Activated CD4-positive, CD25-positive, alpha-beta regulatory T cell treated with anti-CD3 and anti-CD28 coated beads, Interleukin-2, amount 50 U/mL, for 16 hours (primary cell): Measurements from ENCODE around the gene LNPEP.
"Not testable (repeated sequence)": the region's sequence is repeated elsewhere in the genome, so short reads cannot be mapped to it uniquely, and the experiment has no call there.

Experiments
- DNase-seq: peaks from one replicate; pipeline ENCODE4 v3.0.0-alpha.2; 2020; ENCODE audit warnings: low read depth, low spot score

LNPEP gene

DNA sequence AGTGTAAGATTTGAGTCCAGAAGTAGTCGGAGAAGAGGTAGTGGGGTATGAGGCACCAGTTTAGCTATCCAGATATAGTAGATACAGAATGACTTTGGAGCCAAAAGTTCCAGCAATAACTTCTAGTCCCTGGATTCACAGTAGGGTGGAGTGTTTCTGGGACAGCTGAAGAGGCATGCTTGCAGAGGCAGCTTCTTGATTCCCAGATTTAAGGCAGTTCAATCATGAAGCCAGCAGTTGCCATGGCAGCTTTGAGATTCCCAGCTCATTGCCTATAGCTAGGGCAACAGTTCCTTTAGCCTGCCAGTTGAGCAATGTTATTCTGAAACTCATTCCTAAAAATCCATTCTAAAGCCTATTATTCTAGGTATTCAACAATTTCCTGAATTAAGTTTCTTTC lies 127.4 kb downstream of the LNPEP start:
- DNase-seq = no peak

DNA sequence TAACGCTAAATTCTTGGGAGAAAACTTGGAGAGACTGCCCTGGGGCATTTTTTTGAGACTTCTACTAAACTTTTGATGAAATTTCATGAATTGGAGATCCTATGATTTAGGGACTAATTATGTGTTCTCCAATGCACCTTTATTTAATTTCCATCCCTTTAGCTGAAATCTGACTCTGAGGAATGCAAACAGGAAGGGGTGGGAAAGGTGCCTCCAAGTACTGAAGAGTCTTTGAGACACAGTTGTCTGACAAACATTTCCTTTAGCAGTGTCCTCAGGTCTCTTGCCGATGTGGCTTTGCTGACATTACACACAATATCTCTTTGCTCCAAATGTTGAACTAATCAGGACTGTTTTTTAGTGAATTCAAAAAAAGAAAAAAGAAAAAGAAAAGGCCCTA lies 129.6 kb downstream of the LNPEP start:
- DNase-seq = no peak

DNA sequence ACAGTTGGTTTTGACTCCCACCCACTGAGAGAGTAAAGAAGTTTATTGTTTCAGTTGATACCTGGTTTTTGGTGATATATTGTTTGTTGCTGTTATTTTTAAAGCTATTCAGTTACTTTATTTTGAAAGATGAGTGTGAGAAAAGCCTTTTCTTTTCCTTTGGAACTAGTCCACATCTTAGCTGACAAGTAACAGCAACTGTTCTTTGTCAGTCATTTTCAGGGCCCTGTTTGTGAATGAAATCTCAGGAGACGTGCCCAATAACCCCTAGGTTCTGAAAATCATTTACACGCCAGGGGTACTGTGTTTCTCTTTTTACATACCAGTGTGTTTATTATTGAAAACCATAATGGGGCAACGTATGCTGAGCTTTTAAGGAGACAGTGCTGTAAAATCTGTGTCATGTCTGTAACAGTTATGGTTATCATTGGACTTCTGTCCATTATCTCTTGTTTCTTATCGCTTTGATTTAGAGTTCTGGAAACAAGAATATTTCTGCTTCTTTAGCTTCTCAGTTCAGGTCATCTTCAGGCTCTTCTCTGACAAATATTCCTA lies 131.5 kb downstream of the LNPEP start:
- DNase-seq = no peak

DNA sequence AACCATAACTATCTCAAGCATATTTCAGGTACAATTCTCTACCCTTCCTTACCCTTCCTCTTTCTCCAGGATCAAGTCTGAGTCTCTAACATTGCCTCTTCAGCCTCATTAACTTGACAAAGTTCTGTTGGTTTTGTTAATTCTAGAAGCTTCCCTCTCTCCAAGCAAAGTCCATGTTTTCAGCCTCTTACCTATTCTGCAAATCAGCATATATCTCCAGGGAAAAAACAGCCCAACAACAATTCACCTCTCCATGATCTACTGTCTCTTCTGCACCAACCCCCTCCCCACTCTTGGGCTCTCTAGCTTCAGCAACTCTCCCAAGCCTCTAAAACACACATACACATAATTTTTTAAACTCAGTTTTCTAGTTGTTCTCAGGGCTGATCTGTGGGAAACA lies 134.4 kb downstream of the LNPEP start:
- no peak for DNase-seq

DNA sequence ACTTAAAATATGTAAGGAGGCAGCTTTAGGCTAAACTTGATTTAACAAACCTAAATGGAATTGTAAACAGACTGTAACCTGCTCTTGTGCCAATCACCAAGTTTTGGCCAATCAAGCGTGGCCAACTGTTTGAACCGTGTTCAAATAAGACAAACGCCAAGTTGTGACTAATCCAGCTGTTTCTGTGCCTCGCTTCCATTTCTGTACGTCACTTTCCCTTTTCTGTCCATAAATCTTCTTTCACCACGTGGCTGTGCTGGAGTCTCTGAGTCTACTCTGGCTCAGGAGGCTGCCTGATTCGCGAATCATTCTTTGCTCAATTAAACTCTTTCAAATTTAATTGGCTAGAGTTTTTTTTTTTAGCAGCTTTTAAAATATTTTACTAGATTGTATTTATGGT lies 135.2 kb downstream of the LNPEP start:
- DNase-seq = no peak

DNA sequence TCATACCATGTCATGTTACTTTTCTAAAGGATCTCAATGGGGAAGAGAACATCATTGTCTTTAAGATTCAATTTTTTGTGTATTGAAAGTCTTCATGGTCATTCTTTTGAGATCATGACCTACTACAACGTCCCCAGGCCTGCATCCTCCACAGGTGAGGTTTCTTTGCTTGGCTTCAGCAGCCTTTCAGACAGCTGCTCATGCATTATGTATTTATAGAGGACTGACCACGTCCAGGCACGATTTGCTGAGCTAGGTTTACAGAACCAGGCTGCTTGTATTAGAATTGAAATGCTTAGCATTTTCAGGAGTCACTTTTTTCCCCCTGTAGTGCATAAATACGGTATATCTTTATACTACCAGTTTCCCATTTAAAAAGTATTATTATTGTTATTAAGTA lies 136.1 kb downstream of the LNPEP start:
- no peak for DNase-seq

DNA sequence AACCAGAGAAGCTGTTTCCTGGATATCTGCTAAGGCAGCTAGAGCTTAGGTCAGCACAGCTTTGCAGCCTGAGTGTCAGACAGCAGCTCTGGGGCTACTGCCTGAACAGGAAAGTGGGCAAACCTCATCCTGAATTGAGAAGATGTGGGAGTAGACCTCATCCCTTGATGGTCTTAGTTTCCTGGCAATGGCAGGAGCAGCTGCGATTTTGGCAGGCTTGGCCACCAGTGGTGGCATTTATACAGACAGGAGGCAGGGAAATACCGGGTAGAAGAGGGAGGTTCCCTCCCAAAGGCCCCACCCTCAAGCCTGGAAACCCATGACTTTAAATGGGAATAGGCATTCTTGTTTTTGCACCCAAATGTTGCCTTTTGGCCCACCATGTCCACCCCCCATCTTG lies 136.8 kb downstream of the LNPEP start:
- DNase-seq = no peak

DNA sequence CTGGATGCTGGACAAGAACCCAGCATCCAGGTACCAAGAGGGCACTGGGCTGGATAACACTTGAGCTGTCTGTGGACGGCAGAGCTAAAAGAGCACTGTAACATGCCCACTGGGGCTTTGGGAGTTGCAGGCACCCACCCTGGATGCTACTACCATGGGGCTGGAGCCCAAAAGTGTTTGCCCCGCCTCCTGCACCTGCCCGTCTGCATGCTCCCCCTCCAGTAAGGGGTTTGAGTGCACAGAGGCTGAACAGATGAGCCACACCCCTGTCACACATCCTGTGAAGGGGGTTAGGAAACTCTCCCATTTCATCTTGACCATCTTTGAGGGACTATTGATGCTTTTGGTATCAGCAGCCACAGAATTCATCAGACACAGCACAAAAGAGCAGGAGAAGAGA lies 137.5 kb downstream of the LNPEP start:
- DNase-seq = no peak

DNA sequence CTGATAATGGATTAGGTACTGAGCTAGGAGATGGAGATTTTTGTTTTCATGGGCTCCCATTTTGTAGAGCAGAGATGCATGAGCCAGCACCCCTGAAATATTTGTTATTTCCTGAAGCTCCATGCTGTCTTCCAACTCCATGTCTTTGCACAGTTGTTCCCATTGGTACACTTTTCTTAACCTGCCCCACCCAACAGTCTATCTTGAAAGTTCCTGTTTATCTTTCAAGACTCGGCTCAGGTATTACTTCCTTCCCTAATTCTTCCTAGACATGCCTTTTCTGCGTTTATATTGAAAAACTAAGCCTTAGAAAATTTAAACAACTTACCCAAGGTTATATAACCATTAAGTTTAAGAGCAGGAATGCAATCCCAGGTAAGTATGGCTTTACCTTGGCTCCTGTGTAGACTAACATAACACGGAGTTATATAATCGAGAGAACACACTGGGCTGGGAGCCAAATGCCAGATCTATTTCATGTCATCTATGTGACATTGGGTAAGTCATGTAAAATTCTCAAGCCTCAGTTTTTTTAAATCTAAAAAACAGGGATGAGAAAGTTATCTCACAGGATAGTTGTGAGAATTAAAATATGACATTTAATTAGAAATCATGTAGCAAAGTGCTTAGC lies 139.1 kb downstream of the LNPEP start:
- DNase-seq = no peak

DNA sequence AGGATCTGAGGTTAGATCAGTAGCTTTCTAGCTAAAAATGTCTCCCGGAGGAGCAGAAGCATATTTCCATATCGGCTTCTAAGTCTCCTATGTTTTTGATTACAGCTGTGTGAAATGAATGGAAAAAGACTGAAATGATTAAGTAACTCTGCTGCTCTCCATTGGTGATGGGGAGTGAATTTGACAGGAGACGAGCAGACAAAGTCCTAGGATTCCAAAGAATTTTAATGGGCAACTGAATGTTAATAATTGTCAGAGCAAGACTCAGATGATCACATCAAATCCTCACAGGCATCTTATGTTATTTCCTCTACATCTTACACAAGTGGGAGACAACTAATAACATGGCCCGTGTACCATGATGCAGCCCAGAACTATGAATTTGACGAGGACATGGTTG lies 139.8 kb downstream of the LNPEP start:
- DNase-seq = no peak

DNA sequence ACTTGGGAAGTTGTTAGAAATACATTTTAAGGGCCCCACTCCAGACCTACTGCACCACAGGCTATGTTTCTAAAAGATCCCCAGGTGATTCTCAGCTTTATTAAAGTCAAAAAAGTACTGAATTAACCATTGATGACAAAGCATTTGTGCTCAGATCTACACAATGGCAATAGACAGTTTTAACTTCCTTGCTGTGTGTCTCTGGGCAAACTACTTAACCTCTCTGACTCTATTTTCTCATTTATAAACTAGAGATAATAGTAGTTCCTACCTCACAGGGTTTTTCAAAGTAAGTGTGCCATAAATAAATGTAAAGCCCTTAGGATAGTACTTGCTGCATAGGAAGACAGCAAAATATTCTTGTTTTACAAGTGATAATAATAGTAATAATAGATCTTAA lies 140.2 kb downstream of the LNPEP start:
- DNase-seq = no peak

DNA sequence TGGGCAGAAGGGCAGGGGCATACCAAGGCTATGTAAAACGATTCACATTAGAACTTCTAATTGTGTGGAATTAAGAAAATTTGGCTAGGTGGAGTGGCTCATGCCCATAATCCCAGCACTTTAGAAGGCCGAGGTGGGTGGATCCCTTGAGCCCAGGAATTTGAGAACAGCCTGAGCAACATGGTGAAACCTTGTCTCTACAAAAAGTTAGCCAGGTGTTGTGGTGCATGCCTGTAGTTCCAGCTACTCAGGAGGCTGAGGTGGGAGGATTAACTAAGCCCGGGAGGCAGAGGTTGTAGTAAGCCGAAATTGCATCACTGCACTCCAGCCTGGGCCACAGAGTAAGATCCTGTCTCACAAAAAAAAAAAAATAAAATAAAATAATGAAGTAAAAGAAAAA lies 141.4 kb downstream of the LNPEP start:
- DNase-seq = no peak

DNA sequence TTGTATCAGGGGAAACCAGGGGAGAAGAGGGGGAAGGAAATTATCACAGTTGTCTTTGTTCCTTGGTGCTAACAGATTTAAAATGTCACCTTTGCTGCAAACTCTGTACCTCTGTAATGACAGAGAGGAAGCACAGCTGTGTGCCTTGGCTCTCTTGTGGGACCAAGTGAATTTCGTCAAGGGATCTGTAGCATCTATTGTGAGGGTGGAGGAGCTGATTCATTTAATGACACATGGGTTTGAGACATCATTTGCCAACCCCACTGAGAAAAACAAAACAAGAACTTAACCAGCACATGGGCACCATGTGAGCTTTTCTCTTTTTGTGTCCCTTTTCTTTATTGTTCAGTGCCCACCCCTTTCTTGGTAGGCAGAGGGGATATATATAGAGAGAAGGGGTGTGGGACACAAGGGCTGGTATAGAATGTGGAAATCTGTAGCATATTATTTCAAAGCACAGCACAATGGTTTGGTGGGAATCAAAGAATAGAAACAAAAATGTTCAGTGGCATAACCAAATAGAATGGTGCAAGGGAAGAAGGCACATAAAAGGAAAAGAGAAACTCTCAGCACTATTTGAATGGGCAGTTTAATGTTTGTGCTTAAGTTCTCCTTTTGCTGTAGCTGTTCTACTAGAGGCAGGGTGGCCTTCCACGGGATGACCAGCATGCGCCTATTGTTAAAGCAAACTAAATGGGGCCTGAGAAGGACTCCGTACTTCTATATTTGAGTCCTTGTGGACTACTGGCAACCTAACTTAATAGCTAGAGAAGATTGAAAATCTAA lies 143.3 kb downstream of the LNPEP start:
- no peak for DNase-seq

DNA sequence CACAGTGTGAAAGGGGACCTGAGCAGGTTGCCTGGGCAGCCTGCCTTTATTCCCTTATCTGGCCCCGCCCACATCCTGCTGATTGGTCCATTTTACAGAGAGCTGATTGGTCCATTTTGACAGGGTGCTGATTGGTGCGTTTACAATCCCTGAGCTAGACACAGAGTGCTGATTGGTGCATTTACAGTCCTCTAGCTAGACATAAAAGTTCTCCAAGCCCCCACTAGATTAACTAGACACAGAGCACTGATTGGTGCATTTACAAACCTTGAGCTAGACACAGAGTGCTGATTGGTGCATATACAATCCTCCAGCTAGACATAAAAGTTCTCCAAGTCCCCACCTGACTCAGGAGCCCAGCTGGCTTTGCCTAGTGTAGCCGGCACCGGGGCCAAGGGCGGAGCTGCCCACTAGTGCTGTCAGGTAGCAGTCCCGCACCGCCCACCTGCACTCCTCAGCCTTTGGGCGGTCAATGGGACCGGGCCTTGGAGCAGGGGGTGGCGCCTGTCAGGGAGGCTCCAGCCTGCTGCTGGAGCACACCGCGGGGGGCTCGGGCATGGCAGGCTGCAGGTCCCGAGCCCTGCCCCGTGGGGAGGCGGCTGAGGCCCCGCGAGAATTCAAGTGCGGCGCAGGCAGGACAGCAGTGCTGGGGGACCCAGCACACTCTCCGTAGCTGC lies 149.0 kb downstream of the LNPEP start:
- not testable (repeated sequence) for DNase-seq

DNA sequence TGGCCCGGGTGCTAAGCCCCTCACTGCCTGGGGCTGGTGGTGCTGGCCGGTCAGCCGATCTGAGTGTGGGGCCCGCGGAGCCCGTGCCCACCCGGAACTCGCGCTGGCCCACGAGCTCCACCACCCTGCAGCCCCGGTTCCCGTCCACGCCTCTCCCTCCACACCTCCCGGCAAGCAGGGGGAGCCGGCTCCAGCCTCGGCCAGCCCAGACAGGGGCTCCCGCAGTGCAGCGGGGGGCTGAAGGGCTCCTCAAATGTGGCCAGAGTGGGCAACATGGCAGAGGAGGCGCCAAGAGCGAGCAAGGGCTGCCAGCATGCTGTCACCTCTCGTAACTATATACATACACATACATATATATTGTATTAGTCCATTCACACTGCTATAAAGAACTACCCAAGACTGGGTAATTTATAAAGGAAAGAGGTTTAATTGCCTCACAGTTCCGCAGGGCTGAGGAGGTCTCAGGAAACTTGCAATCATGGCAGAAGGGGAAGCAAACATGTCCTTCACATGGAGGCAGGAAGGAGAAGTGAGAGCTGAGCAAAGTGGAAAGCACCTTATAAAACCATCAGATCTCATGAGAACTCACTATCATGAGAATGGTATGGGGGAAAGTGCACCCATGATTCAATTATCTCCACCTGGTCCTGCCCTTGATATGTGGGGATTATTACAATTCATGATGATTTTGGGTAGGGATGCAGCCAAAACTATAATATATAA lies 149.7 kb downstream of the LNPEP start:
- no peak for DNase-seq
